ENCODE results near the gene NACC2. TPM values are rescaled to one million over a fixed set of nuclear protein-coding genes. Genes with fewer than 3 reads are reported as not detected.
"Not testable (repeated sequence)": the region's sequence is repeated elsewhere in the genome, so short reads cannot be mapped to it uniquely, and the experiment has no call there.

NACC2 gene
- polyA plus RNA-seq, 6 donors from 2014 or later, result 0.04 to 0.11 (median 0.06) TPM; not detected in 2

DNA sequence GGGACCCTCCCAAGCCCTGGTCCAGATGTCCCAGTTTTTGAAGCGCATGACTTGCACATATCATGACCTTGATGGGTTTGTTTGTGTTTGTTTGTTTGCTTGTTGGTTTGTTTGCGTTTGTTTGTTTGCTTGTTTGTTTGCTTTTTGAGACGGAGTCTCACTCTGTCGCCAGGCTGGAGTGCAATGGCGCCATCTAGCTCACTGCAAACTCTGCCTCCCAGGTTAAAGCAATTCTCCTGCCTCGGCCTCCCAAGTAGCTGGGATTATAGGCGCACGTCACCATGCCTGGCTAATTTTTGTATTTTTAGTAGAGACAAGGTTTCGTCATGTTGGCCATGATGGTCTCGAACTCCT, 120.9 kb downstream of the NACC2 start:
- peaks cover 0 to 48% (median 15%) of the 10 kb centered on the region in 3 donors for H3K27me3 Mint-ChIP-seq
- peaks cover 7 to 8% (median 8%) of the 10 kb centered on the region in 3 donors for H3K4me1 Mint-ChIP-seq
- ATAC-seq (ENCODE audit: low read depth in 2 of 2), result no peak

DNA sequence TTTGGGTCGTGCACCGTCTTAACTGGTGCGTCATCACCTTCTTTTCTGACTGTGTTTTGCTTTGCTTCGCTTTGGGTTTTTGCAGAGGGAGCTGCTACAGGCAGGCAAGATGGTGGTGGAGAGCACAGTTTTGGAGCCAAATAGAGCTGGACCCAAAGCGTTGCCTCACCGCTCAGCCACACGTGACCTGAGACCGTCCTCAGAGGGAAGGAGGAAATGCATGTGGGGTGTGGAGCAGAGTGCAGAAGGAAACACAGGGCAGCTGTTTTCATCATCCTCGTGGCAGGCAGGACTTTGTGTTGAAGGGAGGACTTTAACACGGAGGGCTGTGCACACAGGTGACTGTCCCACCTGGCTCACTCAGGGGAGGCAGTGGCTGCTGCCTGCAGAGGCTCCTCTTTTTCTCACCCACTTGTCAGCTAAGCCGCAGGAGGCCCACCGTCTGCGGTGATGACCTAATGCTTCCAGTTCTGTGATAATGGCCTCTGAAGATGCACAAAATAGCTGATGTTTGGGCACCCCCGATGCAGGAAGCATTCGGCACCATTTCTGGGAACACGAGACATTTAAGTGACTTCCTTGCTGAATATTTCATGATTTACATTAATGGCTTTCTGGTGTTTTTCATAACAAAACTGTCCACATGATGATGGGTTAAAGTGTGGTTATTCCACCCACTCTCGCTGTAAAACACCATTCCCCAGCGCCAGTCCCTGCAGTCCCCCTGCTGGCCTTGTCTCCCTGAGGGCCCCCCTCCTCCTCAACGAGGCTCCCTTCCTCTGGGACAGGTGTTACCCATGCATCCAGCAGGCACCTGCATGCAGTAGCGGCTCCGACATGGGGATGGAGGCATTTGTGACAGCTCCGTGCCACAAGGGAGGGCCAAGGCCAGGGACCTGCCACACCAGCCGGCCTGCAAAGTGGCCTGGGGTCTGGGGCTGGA, 121.5 kb downstream of the NACC2 start:
- peak overlapping the region in 1 of 6 donors; percentile 33 for H3K27ac Mint-ChIP-seq
- DNase-seq (no peak), ATAC-seq (ENCODE audit: low read depth in 2 of 2) (no peak)
- H3K36me3 Mint-ChIP-seq, result no peaks in the 10 kb centered on the region
- peaks cover 0 to 48% (median 15%) of the 10 kb centered on the region in 3 donors for H3K27me3 Mint-ChIP-seq
- peak overlapping the region in 1 of 8 donors; percentile 41 for H3K4me3 Mint-ChIP-seq
- no peaks in the 10 kb centered on the region for H3K9me3 Mint-ChIP-seq
- H3K4me1 Mint-ChIP-seq, result peaks cover 1 to 2% (median 1%) of the 10 kb centered on the region in 3 donors

More for the DNA sequence above, 120.9 kb downstream of the NACC2 start:
- DNase-seq, result no peak
- H3K4me3 Mint-ChIP-seq, result no peak overlapping the region
- H3K27ac Mint-ChIP-seq, result no peak overlapping the region
- no peaks in the 10 kb centered on the region for H3K36me3 Mint-ChIP-seq
- H3K9me3 Mint-ChIP-seq, result no peaks in the 10 kb centered on the region

DNA sequence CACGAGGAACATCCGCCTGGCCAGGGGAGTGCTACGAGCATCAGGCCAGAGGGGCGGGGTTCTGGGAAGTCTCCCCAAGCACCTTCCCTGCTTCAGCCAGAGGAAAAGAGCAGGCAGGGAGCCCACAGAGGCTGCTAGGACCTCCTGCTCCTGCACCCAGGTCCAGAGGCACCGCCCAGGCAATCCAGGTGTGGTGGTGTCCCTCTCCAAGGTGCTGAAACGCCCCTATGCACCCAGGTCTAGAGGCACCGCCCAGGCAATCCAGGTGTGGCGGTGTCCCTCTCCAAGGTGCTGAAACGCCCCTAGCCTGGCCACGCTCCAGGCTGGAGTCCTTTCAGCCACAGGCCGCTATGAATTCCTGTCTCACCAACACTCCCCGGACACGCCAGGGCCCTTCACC, 123.2 kb downstream of the NACC2 start:
- Mint-ChIP-seq H3K9me3 (no peaks in the 10 kb centered on the region), H3K4me3 (no peak overlapping the region), H3K27ac (no peak overlapping the region), H3K4me1 (peaks cover 6 to 9% (median 7%) of the 10 kb centered on the region in 3 donors), H3K27me3 (peaks cover 7 to 51% (median 20%) of the 10 kb centered on the region in 3 donors), H3K36me3 (no peaks in the 10 kb centered on the region)
- DNase-seq, result no peak
- ATAC-seq (ENCODE audit: low read depth in 2 of 2), result no peak

DNA sequence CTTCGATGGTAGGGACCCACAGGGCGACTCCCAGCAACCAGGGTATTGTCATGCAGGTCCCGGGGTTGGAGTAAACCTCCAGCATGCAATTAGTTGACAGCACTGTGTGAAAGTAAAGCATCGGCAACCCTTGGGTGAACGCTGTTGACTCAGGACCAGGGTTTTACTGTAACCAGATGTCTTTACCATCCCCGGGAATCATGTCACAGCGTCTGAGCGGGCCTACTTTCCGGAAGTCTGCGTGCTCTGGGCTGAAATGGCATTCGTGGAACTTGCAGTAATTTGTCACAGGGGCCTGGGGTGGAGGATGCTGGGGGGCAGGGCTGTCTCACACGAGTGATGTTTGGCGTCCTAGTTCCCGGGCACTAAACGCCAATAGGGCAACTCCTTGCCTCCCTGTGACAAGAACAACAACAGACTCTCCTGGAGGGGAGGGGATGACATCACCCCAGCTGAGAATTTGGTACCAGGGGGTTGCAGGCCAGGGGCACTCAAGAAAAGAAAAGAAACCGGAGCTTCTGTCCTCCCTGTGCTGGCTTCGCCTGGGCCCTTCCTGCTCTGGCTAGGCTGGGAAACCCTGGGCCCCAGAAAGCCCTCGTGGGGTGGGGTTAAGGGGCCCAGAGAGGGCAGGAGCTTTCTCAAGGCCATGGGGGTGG, 123.8 kb downstream of the NACC2 start:
- Mint-ChIP-seq H3K27ac (no peak overlapping the region), H3K27me3 (peaks cover 7 to 45% (median 20%) of the 10 kb centered on the region in 3 donors), H3K4me3 (no peak overlapping the region), H3K9me3 (no peaks in the 10 kb centered on the region), H3K4me1 (peaks cover 6 to 9% (median 7%) of the 10 kb centered on the region in 3 donors), H3K36me3 (no peaks in the 10 kb centered on the region)
- ATAC-seq (ENCODE audit: low read depth in 2 of 2), result no peak
- no peak for DNase-seq

DNA sequence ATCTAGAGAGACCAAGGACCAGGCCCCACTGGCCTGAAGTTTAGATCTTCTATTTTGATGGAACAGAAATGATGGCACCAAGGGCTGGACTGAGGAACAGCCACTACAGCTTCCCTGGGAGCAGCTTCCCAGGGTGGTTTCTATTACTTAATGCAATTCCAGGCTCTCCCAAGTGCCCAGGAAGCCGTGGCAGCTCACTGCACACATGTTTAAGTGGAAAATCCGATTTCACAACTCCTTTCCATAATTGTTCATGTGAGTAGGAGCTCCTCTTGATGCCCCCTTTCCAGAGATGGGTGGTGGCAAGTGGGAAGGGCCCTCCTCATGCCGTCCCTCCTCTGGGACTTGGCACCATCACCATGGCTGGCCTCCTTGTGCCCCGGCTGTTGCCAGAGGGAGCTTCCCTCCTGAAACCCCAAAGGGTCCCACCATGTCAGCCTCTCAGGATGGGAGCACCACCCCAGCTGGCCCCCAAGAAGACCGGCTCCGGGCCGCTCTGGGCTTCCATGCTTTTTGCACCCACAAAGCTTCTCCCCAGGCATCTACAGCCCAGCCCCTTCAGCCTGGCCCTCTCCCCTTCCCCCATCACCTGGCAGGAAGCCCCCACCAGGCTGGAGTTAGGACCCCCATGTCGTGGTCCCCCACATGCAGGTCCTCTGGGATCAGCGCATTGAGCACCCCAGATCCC, 124.8 kb downstream of the NACC2 start:
- no peaks in the 10 kb centered on the region for H3K36me3 Mint-ChIP-seq
- H3K27me3 Mint-ChIP-seq, result peaks cover 7 to 49% (median 16%) of the 10 kb centered on the region in 3 donors
- no peak for ATAC-seq (ENCODE audit: low read depth in 2 of 2)
- H3K9me3 Mint-ChIP-seq, result no peaks in the 10 kb centered on the region
- H3K27ac Mint-ChIP-seq, result no peak overlapping the region
- DNase-seq, result no peak
- no peak overlapping the region for H3K4me3 Mint-ChIP-seq
- H3K4me1 Mint-ChIP-seq, result peaks cover 6 to 9% (median 7%) of the 10 kb centered on the region in 3 donors

DNA sequence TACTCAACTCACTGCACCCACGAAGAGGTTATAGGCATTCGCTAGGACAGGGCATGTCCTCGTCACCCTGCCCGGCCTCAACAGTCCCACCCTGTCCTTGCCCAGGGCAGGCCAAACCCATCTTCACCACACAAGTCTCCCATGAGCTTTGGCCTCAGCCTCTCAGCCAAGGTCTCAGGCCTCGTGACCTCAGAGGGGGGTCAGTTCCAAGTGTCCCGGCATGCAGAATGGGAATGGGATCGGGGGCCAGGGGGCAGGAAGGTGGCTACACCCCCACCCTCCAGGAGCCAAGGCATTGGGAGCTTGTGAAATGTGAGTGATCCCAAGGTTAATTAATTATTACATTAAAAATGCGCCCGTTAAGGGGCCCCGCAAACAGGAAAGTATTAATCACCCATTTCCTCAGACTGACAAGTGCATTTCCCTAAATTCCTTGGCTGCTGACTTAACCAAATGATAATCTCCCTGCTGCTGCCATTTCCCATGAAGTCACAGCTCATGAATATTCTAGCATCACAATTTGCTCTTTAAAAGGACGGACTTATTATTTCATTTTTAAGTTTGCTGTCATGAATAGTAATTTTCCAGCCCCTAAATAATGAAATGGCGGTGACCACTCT, 125.9 kb downstream of the NACC2 start:
- ATAC-seq (ENCODE audit: low read depth in 2 of 2) (no peak), DNase-seq (no peak)
- Mint-ChIP-seq H3K4me3 (no peak overlapping the region), H3K36me3 (no peaks in the 10 kb centered on the region), H3K27me3 (peaks cover 7 to 45% (median 16%) of the 10 kb centered on the region in 3 donors), H3K4me1 (peaks cover 6 to 9% (median 7%) of the 10 kb centered on the region in 3 donors), H3K27ac (no peak overlapping the region), H3K9me3 (no peaks in the 10 kb centered on the region)

DNA sequence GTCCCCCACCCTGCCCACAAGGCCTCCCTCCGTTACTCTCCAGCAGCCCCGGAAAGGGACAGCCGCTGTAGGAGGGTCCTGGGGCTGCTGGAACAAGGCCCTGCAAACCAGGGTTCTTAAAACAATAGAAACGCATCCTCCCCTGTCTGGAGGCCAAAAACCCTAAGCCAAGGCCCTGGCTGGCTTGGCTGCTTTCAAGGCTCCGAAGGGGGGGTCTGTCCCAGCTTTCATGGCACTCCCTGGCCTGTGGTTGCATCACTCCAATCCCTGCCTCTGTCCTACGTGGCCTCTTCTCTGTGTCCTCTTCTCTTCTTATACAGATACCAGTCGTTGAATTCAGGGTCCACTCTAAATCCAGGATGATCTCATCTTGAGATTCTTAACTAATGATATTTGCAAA, 126.5 kb downstream of the NACC2 start:
- peaks cover 6 to 9% (median 7%) of the 10 kb centered on the region in 3 donors for H3K4me1 Mint-ChIP-seq
- no peak for ATAC-seq (ENCODE audit: low read depth in 2 of 2)
- no peak for DNase-seq
- no peak overlapping the region for H3K4me3 Mint-ChIP-seq
- no peak overlapping the region for H3K27ac Mint-ChIP-seq
- H3K27me3 Mint-ChIP-seq, result peaks cover 13 to 46% (median 16%) of the 10 kb centered on the region in 3 donors
- no peaks in the 10 kb centered on the region for H3K9me3 Mint-ChIP-seq
- no peaks in the 10 kb centered on the region for H3K36me3 Mint-ChIP-seq

DNA sequence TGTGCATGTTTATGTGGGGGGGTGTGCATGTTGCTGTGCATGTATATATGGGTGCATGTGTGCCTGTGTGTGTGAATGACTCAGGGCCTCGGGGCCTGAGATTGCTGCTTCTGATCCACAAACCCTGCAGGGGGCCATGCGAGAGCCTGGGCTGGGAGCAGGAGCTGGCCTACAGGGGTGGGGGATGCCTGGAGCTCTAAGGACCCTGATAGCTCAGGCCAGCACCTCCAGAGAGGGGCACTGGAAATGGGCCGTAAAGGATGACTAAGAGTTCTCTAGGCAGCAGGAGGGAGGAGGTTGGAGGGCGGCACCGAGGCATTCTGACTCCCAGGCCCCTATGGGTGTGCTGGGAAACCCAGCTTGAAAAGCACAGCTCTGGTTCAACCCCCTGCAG, 127.0 kb downstream of the NACC2 start:
- Mint-ChIP-seq H3K4me3 (no peak overlapping the region), H3K4me1 (peaks cover 6 to 9% (median 7%) of the 10 kb centered on the region in 3 donors), H3K27ac (peak overlapping the region in 2 of 6 donors; percentile 1 to 58), H3K36me3 (no peaks in the 10 kb centered on the region), H3K9me3 (no peaks in the 10 kb centered on the region), H3K27me3 (peaks cover 16 to 48% (median 18%) of the 10 kb centered on the region in 3 donors)
- DNase-seq (no peak), ATAC-seq (ENCODE audit: low read depth in 2 of 2) (no peak)

DNA sequence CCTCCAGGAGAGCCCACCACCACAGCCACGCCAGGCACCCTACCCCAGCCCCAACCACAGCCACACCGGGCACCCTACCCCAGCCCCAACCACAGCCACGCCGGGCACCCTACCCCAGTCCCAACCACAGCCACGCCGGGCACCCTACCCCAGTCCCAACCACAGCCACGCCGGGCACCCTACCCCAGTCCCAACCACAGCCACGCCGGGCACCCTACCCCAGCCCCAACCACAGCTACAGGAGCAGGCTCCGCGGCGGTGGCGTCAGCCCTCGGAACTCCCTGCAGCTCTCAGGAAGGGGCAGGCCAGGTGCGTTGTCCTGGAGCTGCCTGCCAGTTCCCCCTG, 128.2 kb downstream of the NACC2 start:
- not testable (repeated sequence) for H3K27ac Mint-ChIP-seq; H3K4me3 Mint-ChIP-seq; DNase-seq; H3K36me3 Mint-ChIP-seq; H3K9me3 Mint-ChIP-seq; ATAC-seq (ENCODE audit: low read depth in 2 of 2)
- peaks cover 16 to 53% (median 25%) of the 10 kb centered on the region in 3 donors for H3K27me3 Mint-ChIP-seq
- peaks cover 11 to 21% (median 18%) of the 10 kb centered on the region in 3 donors for H3K4me1 Mint-ChIP-seq

DNA sequence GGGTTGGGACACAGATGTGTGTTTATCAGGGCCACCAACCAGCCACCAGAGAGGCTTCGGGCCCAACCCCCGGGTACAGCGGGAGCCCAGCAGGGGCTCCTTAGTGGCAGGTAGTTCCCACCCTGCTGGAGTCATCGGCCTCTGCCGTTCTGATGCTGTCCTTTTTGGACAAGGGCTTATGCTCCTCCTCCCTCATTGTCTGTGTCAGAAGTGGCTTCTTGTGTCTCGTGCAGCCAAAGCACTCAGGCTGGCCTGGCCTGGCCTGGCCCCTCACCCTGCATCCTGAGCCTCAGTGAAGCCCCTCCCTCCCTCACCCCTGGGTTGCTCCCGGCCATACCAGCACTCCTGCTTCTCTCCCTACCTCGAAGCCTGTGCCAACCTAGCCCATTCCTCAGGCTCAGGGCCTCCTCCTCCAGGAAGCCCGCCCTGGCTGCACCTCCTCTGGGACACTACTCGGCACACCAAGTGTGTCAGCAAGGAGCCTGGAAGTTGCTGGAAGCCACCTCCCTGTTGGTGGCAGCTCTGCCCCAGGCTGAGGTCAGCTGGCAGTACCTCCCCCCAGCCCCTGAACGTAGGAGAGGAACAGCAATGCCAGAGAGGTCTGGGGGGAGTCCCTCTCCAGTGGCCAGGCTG, 129.8 kb downstream of the NACC2 start:
- Mint-ChIP-seq H3K27ac (no peak overlapping the region), H3K9me3 (no peaks in the 10 kb centered on the region)

DNA sequence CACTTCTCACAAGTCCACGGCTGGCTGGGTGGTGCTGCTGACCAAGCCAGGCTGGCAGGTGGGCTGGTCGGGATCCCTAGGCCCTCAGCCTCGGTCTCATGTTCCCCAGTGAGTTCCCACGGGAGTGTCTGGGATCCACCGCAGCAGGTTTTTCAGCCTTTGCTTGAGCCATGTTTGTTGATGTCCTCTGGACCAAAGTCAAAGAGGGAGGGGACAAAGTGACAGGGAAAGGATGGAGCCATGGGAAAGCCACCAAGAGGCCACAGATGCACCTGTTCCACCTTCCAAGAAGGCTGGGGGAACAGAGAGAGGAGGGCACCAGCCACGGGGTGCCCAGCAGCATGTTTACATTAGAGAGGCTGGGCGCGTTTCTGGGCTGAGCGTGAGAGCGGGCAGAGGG, 131.2 kb downstream of the NACC2 start:
- no peak for DNase-seq
- Mint-ChIP-seq H3K36me3 (no peaks in the 10 kb centered on the region), H3K27me3 (peaks cover 6 to 37% (median 25%) of the 10 kb centered on the region in 3 donors), H3K9me3 (no peaks in the 10 kb centered on the region), H3K4me3 (peak overlapping the region in 2 of 8 donors; percentile 61 to 89), H3K27ac (no peak overlapping the region), H3K4me1 (peaks cover 30 to 41% (median 31%) of the 10 kb centered on the region in 3 donors)
- no peak for ATAC-seq (ENCODE audit: low read depth in 2 of 2)

More for the DNA sequence above, 129.8 kb downstream of the NACC2 start:
- H3K36me3 Mint-ChIP-seq, result no peaks in the 10 kb centered on the region
- peaks cover 9 to 45% (median 25%) of the 10 kb centered on the region in 3 donors for H3K27me3 Mint-ChIP-seq
- peak overlapping the region in 1 of 8 donors; percentile 29 for H3K4me3 Mint-ChIP-seq
- ATAC-seq (ENCODE audit: low read depth in 2 of 2) (no peak), DNase-seq (no peak)
- peaks cover 21 to 30% (median 25%) of the 10 kb centered on the region in 3 donors for H3K4me1 Mint-ChIP-seq

DNA sequence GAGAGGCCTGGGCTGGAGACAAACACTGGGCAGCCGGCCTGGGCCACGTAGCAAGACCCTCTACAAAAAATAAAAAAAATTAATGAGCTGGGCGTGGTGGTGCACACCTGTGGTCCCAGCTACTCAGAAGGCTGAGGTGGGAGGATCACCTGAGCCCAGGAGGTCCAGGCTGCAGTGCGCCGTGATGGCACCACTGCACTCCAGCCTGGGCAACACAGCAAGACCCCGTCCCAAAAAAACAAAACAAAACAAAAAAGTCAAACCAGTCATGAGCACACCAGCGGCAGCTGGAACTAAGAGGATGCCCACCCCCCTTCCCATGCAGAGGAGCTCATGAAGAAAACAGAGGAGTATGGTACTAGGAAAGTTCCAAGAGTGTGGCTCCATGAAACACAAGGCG, 131.8 kb downstream of the NACC2 start:
- no peaks in the 10 kb centered on the region for H3K9me3 Mint-ChIP-seq
- peaks cover 31 to 47% (median 34%) of the 10 kb centered on the region in 3 donors for H3K4me1 Mint-ChIP-seq
- peak overlapping the region in 2 of 8 donors; percentile 72 to 89 for H3K4me3 Mint-ChIP-seq
- H3K27ac Mint-ChIP-seq, result peak overlapping the region in 1 of 6 donors; percentile 79
- ATAC-seq (ENCODE audit: low read depth in 2 of 2) (no peak), DNase-seq (no peak)
- H3K36me3 Mint-ChIP-seq, result no peaks in the 10 kb centered on the region
- H3K27me3 Mint-ChIP-seq, result peaks cover 6 to 33% (median 25%) of the 10 kb centered on the region in 3 donors
